A549 (cell line): ENCODE measurements around the gene ODAPH. TPM values are rescaled to one million over a fixed set of nuclear protein-coding genes. Genes with fewer than 3 reads are reported as not detected.

ENCODE experiments used
- ATAC-seq, 2 experiments: fragments of 200-7000 bp in 1 of 2; fragments of >200 bp in 1 of 2; cut with Nextera tagmentation in 1 of 2; cut with Tn5 transposase in 1 of 2; 3 replicates each; pipeline versions ENCODE4 v1.8.0 to v1.9.1; 2018 to 2020; ENCODE audit warnings: mild to moderate bottlenecking in 1 of 2, moderate library complexity in 1 of 2
- CTCF ChIA-PET: fragments of 300-600 bp; sonication (Branson Sonifier 250); formaldehyde crosslinking; extraction: SDS; loops from one replicate; lab custom pipeline; 2021; ENCODE audit warnings: antibody characterized with exemption, inconsistent platforms; lab: Yijun Ruan, JAX
- POLR2A ChIA-PET: fragments of 350-600 bp; formaldehyde crosslinking; extraction: SDS; loops from one replicate; lab custom pipeline; 2021; ENCODE audit warnings: antibody characterized with exemption, inconsistent platforms; lab: Yijun Ruan, JAX
- DNase-seq, 2 experiments: peaks; one replicate each; pipeline versions ENCODE4 v3.0.0 to v3.0.0-alpha.2; 2011 to 2016; ENCODE audit warnings: low read depth in 1 of 2, low spot score in 1 of 2
- FAIRE-seq: peaks from 2 replicates; lab custom pipeline; 2011; peaks lifted over from hg19 to GRCh38; lab: Jason Lieb, UNC
- H3K27ac ChIP-seq, 2 experiments: fragments of >200 bp; sonication (Bioruptor Twin); formaldehyde crosslinking; 3 replicates each; pipeline ENCODE4 v1.5.1; 2016 to 2017
- H3K4me1 ChIP-seq: fragments of >200 bp; sonication (Bioruptor Twin); formaldehyde crosslinking; 3 replicates; pipeline ENCODE4 v1.6.1; 2016
- H3K4me2 ChIP-seq: fragments of >200 bp; sonication (Bioruptor Twin); formaldehyde crosslinking; 3 replicates; pipeline ENCODE4 v1.6.1; 2016
- H3K4me3 ChIP-seq: fragments of >200 bp; sonication (Bioruptor Twin); formaldehyde crosslinking; 3 replicates; pipeline ENCODE4 v1.5.1; 2016
- H3K9me3 ChIP-seq: fragments of >200 bp; sonication (Bioruptor Twin); formaldehyde crosslinking; 3 replicates; pipeline ENCODE4 v1.6.1; 2016
- BHLHE40 ChIP-seq: IDR thresholded peaks from 2 replicates; pipeline ENCODE4 v1.6.1; 2012; ENCODE audit warnings: low read depth, low read length, inconsistent platforms
- CEBPB ChIP-seq, 2 experiments: fragments of >200 bp in 1 of 2; sonication (Bioruptor Twin) in 1 of 2; formaldehyde crosslinking in 1 of 2; IDR thresholded peaks; 2 replicates each; pipeline ENCODE4 v1.6.1; 2012 to 2016
- CHD2 ChIP-seq: fragments of 150-350 bp; IDR thresholded peaks from 2 replicates; pipeline ENCODE4 v1.6.1; 2014; ENCODE audit warnings: low read length; ENCODE audit not compliant: partially characterized antibody
- EHF ChIP-seq: fragments of 250-450 bp; sonication (Bioruptor Pico); IDR thresholded peaks from 2 replicates; pipeline ENCODE4 v1.5.0; 2020; ENCODE audit warnings: mild to moderate bottlenecking
- ESRRA ChIP-seq: fragments of 150-350 bp; IDR thresholded peaks from 2 replicates; pipeline ENCODE4 v1.6.1; 2014; ENCODE audit warnings: mild to moderate bottlenecking, low read length, borderline replicate concordance
- GATA3 ChIP-seq: IDR thresholded peaks from 2 replicates; pipeline ENCODE4 v1.6.1; 2012; ENCODE audit warnings: borderline replicate concordance
- HDAC2 ChIP-seq: fragments of 200-600 bp; sonication (generic); IDR thresholded peaks from 2 replicates; pipeline ENCODE4 v1.6.1; 2016
- HOXA7 ChIP-seq: fragments of 250-450 bp; sonication (Bioruptor Pico); IDR thresholded peaks from 2 replicates; pipeline ENCODE4 v1.5.0; 2020; ENCODE audit warnings: mild to moderate bottlenecking, moderate library complexity
- HOXB5 ChIP-seq: fragments of 250-450 bp; sonication (Bioruptor Pico); IDR thresholded peaks from 2 replicates; pipeline ENCODE4 v1.5.0; 2020; ENCODE audit warnings: mild to moderate bottlenecking, moderate library complexity
- JUNB ChIP-seq: fragments of >200 bp; sonication (Bioruptor Twin); formaldehyde crosslinking; IDR thresholded peaks from 2 replicates; pipeline ENCODE4 v1.6.1; 2016
- KDM1A ChIP-seq: fragments of 200-600 bp; sonication (generic); IDR thresholded peaks from 2 replicates; pipeline ENCODE4 v1.6.1; 2016; ENCODE audit warnings: low read depth, mild to moderate bottlenecking
- MAZ ChIP-seq: fragments of 150-350 bp; IDR thresholded peaks from 2 replicates; pipeline ENCODE4 v1.6.1; 2014; ENCODE audit warnings: antibody characterized with exemption, low read depth, low read length, borderline replicate concordance
- MYC ChIP-seq: IDR thresholded peaks from 2 replicates; pipeline ENCODE4 v1.6.1; 2012; ENCODE audit warnings: mild to moderate bottlenecking, inconsistent platforms, low read length, improper control_type of control experiment, borderline replicate concordance
- RCOR1 ChIP-seq: fragments of 150-350 bp; IDR thresholded peaks from 2 replicates; pipeline ENCODE4 v1.6.1; 2014; ENCODE audit warnings: antibody characterized with exemption, low read length, low read depth
- RNF2 ChIP-seq: fragments of 200-600 bp; sonication (generic); IDR thresholded peaks from 2 replicates; pipeline ENCODE4 v1.6.1; 2016; ENCODE audit warnings: low read depth, mild to moderate bottlenecking, antibody characterized with exemption, moderate library complexity, borderline replicate concordance
- ZFP36 ChIP-seq: fragments of 450-650 bp; IDR thresholded peaks from 2 replicates; pipeline ENCODE4 v1.6.1; 2014; ENCODE audit warnings: borderline replicate concordance; ENCODE audit not compliant: partially characterized antibody
- ZNF302 ChIP-seq: fragments of 250-450 bp; sonication (Bioruptor Pico); IDR thresholded peaks from 2 replicates; pipeline ENCODE4 v1.9.0; 2021; ENCODE audit warnings: inconsistent platforms, mild to moderate bottlenecking, moderate library complexity
- WGBS: methylation state at CpG from one replicate; pipeline ENCODE4 v1.1.6; 2017; ENCODE audit errors: missing lambda C conversion rate; 5-methylcytosine and 5-hydroxymethylcytosine counted together
- polyA plus RNA-seq, 4 experiments: library from polyadenylated mRNA; depleted of rRNA in 3 of 4; stranded (reverse); fragments of >200 nt; fragmentation: RNase III in 1 of 4; extraction: RNeasy Plus Mini Kit Qiagen cat#74134 plus additional on column Dnase treatment in 1 of 4; gene quantifications; 2 replicates in 3 of 4; 3 replicates in 1 of 4; pipeline ENCODE4 v1.2.3, GENCODE V29; 2011 to 2017
- TF ChIP-seq, protein P1 (sequence below): fragments of >200 bp; sonication (Bioruptor Twin); formaldehyde crosslinking; IDR thresholded peaks from 2 replicates; pipeline ENCODE4 v1.6.1; 2016
- TF ChIP-seq, protein P2 (sequence below): fragments of >200 bp; sonication (Bioruptor Twin); formaldehyde crosslinking; IDR thresholded peaks from 3 replicates; pipeline ENCODE4 v1.6.1; 2016
- TF ChIP-seq, protein P3 (sequence below): IDR thresholded peaks from 2 replicates; pipeline ENCODE4 v1.6.1; 2012; ENCODE audit warnings: low read depth, borderline replicate concordance
- TF ChIP-seq, protein P4 (sequence below): IDR thresholded peaks from 2 replicates; pipeline ENCODE4 v1.6.1; 2012
- TF ChIP-seq, protein P5 (sequence below): fragments of >200 bp; sonication (Bioruptor Twin); formaldehyde crosslinking; IDR thresholded peaks from 3 replicates; pipeline ENCODE4 v1.5.1; 2016
- TF ChIP-seq, protein P6 (sequence below): fragments of 150-350 bp; IDR thresholded peaks from 2 replicates; pipeline ENCODE4 v1.6.1; 2014; ENCODE audit warnings: low read depth, mild to moderate bottlenecking, low read length

Gene ODAPH
- polyA plus RNA-seq, 2 of the 4 experiments (the other 2 are of a cell fraction): 0.06 to 0.08 TPM

DNA sequence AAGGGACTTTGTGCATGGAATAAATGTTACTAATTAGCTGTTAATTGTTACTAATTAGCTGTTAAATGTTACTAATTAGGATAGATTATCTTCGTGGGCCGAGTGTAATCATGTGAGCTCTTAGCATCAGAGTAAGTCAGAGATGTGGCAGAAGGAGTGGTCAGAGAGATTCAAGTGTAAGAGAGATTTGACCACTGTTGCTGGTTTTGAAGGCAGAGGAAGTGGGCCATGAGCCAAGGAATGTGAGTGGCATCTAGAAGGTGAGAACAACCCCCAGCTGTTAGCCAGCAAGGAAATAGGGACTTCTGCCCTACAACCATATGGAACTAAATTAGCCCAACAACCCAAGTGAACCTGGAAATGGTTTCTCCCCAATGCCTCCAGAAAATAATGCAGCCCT, 28.2 kb downstream of the ODAPH start:
- ChIA-PET CTCF (interaction anchor here (0.7 kb wide), 1 partner anchor 9 kb away, joined by 3 read pairs; no protein-coding TSS in a partner anchor), POLR2A (no interaction called here)
- H3K4me2 ChIP-seq: no peak overlapping the region
- FAIRE-seq (no peak), ATAC-seq (no peak), DNase-seq (no peak)
- H3K4me3 ChIP-seq: no peak overlapping the region
- WGBS: 38% methylated on average over 2 of the region's 2 CpGs
- H3K4me1 ChIP-seq: no peaks in the 10 kb centered on the region
- no peak overlapping the region for H3K27ac ChIP-seq
- TF ChIP-seq EHF (CRISPR knock-in tag): no peak
- no peak for TF ChIP-seq RCOR1
- TF ChIP-seq, protein P1, sequence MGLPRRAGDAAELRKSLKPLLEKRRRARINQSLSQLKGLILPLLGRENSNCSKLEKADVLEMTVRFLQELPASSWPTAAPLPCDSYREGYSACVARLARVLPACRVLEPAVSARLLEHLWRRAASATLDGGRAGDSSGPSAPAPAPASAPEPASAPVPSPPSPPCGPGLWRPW: no peak
- no peak for TF ChIP-seq HOXB5
- no peak for TF ChIP-seq ZFP36
- TF ChIP-seq, protein P2, sequence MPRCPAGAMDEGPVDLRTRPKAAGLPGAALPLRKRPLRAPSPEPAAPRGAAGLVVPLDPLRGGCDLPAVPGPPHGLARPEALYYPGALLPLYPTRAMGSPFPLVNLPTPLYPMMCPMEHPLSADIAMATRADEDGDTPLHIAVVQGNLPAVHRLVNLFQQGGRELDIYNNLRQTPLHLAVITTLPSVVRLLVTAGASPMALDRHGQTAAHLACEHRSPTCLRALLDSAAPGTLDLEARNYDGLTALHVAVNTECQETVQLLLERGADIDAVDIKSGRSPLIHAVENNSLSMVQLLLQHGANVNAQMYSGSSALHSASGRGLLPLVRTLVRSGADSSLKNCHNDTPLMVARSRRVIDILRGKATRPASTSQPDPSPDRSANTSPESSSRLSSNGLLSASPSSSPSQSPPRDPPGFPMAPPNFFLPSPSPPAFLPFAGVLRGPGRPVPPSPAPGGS: no peak
- H3K9me3 ChIP-seq: no peaks in the 10 kb centered on the region

DNA sequence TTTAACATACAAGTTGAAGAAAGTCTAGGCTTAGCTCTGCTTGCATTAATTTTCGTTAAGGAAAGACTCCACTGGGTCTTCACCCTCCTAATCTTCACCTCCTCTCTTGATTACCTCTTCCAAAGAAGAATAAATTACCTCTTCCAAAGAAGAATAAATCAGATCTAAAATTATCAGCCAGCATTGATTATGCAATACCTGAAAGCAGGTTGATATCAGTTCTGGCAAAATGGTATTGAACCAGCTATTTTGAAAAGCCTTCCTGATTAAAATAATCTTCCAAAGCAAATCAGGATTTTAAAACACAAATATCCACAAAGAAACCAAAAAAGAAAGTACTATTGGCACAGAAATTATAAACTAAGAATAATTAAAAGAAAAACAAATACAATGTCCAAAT, 37.5 kb downstream of the ODAPH start:
- H3K4me1 ChIP-seq: no peaks in the 10 kb centered on the region
- WGBS: 81% methylated on average over 1 of the region's 1 CpG
- no peak overlapping the region for H3K4me3 ChIP-seq
- no peak for DNase-seq
- no peak for FAIRE-seq
- H3K27ac ChIP-seq: no peak overlapping the region
- ChIA-PET POLR2A (no interaction called here), CTCF (no interaction called here)
- no peak for ATAC-seq
- H3K9me3 ChIP-seq: no peaks in the 10 kb centered on the region
- H3K4me2 ChIP-seq: no peak overlapping the region
- no peak for TF ChIP-seq BHLHE40
- no peak for TF ChIP-seq KDM1A
- no peak for TF ChIP-seq JUNB
- TF ChIP-seq, protein P2: no peak
- no peak for TF ChIP-seq ESRRA
- TF ChIP-seq GATA3: no peak
- TF ChIP-seq HOXA7: no peak
- no peak for TF ChIP-seq RNF2
- no peak for TF ChIP-seq HDAC2
- TF ChIP-seq, protein P3, sequence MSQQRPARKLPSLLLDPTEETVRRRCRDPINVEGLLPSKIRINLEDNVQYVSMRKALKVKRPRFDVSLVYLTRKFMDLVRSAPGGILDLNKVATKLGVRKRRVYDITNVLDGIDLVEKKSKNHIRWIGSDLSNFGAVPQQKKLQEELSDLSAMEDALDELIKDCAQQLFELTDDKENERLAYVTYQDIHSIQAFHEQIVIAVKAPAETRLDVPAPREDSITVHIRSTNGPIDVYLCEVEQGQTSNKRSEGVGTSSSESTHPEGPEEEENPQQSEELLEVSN: no peak
- TF ChIP-seq ZFP36: no peak
- TF ChIP-seq, protein P4, sequence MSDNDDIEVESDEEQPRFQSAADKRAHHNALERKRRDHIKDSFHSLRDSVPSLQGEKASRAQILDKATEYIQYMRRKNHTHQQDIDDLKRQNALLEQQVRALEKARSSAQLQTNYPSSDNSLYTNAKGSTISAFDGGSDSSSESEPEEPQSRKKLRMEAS: no peak
- TF ChIP-seq, protein P5, sequence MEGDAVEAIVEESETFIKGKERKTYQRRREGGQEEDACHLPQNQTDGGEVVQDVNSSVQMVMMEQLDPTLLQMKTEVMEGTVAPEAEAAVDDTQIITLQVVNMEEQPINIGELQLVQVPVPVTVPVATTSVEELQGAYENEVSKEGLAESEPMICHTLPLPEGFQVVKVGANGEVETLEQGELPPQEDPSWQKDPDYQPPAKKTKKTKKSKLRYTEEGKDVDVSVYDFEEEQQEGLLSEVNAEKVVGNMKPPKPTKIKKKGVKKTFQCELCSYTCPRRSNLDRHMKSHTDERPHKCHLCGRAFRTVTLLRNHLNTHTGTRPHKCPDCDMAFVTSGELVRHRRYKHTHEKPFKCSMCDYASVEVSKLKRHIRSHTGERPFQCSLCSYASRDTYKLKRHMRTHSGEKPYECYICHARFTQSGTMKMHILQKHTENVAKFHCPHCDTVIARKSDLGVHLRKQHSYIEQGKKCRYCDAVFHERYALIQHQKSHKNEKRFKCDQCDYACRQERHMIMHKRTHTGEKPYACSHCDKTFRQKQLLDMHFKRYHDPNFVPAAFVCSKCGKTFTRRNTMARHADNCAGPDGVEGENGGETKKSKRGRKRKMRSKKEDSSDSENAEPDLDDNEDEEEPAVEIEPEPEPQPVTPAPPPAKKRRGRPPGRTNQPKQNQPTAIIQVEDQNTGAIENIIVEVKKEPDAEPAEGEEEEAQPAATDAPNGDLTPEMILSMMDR: no peak
- no peak for TF ChIP-seq MYC
- no peak for TF ChIP-seq CHD2
- TF ChIP-seq ZNF302 (CRISPR knock-in tag): no peak
- TF ChIP-seq, protein P6, sequence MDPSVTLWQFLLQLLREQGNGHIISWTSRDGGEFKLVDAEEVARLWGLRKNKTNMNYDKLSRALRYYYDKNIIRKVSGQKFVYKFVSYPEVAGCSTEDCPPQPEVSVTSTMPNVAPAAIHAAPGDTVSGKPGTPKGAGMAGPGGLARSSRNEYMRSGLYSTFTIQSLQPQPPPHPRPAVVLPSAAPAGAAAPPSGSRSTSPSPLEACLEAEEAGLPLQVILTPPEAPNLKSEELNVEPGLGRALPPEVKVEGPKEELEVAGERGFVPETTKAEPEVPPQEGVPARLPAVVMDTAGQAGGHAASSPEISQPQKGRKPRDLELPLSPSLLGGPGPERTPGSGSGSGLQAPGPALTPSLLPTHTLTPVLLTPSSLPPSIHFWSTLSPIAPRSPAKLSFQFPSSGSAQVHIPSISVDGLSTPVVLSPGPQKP: no peak
- no peak for TF ChIP-seq CEBPB (IDR thresholded peaks at IDR 0.05)
- TF ChIP-seq MAZ: no peak
- TF ChIP-seq RCOR1: no peak
